K562 (cell line): ENCODE data around the gene ATP6V1A. TPM values are rescaled to one million over a fixed set of nuclear protein-coding genes. Genes with fewer than 3 reads are reported as not detected.

Experiments
- ATAC-seq: fragments of 200-7000 bp; cut with Tn5 transposase; 3 replicates; pipeline ENCODE4 v1.9.1; 2020; ENCODE audit warnings: moderate library complexity
- BruUV-seq: library from RNA; stranded (reverse); fragments of 400-500 nt; replicated peaks from 2 replicates; lab custom pipeline; 2021; lab: Mats Ljungman, UMichigan
- CTCF ChIA-PET: fragments of 300-600 bp; formaldehyde crosslinking; extraction: SDS; loops from one replicate; lab custom pipeline; 2021; ENCODE audit warnings: low intra/inter-chr PET ratio; lab: Yijun Ruan, JAX
- POLR2A ChIA-PET: fragments of 300-600, 350-650 bp; sonication (Branson Sonifier 250); formaldehyde crosslinking; extraction: SDS; loops from one replicate; lab custom pipeline; 2021; ENCODE audit warnings: antibody characterized with exemption, inconsistent platforms; lab: Yijun Ruan, JAX
- DNase-seq, 4 experiments: peaks; one replicate each; pipeline versions ENCODE4 v3.0.0 to v3.0.0-alpha.2; 2011 to 2018; ENCODE audit warnings: low spot score in 3 of 4, mixed read lengths in 3 of 4; ENCODE audit errors: extremely low read depth in 1 of 4
- FAIRE-seq: peaks from 2 replicates; lab custom pipeline; 2011; peaks lifted over from hg19 to GRCh38; lab: Jason Lieb, UNC
- H2AFZ ChIP-seq: 2 replicates; pipeline ENCODE4 v1.6.0; 2011; ENCODE audit warnings: low read depth, low read length, control low read depth, inconsistent platforms
- H3K27ac ChIP-seq: fragments of 200-600 bp; 3 replicates; pipeline ENCODE4 v1.8.0; 2011; ENCODE audit warnings: low read depth, mild to moderate bottlenecking, control low read depth, inconsistent platforms, low read length, moderate library complexity, mixed read lengths; ENCODE audit errors: extremely low read depth
- H3K27me3 ChIP-seq, 2 experiments: fragments of 300-600 bp in 1 of 2; 2 replicates in 1 of 2; 3 replicates in 1 of 2; pipeline versions ENCODE4 v1.6.0 to v1.8.0; 2011; ENCODE audit warnings: inconsistent platforms in 2 of 2, low read length in 2 of 2, mild to moderate bottlenecking in 1 of 2, mixed read lengths in 1 of 2, moderate library complexity in 1 of 2; ENCODE audit not compliant: control insufficient read depth in 2 of 2, insufficient read depth in 2 of 2
- H3K36me3 ChIP-seq: fragments of 300-600 bp; 3 replicates; pipeline ENCODE4 v1.8.0; 2011; ENCODE audit warnings: mild to moderate bottlenecking, low read length, inconsistent platforms; ENCODE audit not compliant: control insufficient read depth, insufficient read depth
- H3K4me1 ChIP-seq, 2 experiments: fragments of 200-600 bp in 1 of 2; replicated peaks in 1 of 2; 2 replicates in 1 of 2; 3 replicates in 1 of 2; pipeline versions ENCODE4 v1.5.1 to v1.8.0; 2011; ENCODE audit warnings: inconsistent platforms in 2 of 2, low read length in 2 of 2, mild to moderate bottlenecking in 1 of 2, mixed read lengths in 1 of 2, moderate library complexity in 1 of 2; ENCODE audit not compliant: control insufficient read depth in 2 of 2, insufficient read depth in 2 of 2
- H3K4me2 ChIP-seq: 2 replicates; pipeline ENCODE4 v1.6.1; 2011; ENCODE audit warnings: low read length, control low read depth, inconsistent platforms, mixed read lengths; ENCODE audit not compliant: insufficient read depth
- H3K4me3 ChIP-seq: fragments of 200-600 bp; sonication (generic), shearing (Covaris generic); 2 replicates; pipeline ENCODE4 v1.5.1; 2016; ENCODE audit warnings: control low read depth, inconsistent platforms
- H3K79me2 ChIP-seq: fragments of 200-600 bp; 3 replicates; pipeline ENCODE4 v1.8.0; 2011; ENCODE audit warnings: low read length, inconsistent platforms; ENCODE audit not compliant: control insufficient read depth, insufficient read depth
- H3K9ac ChIP-seq, 2 experiments: 2 replicates each; pipeline versions ENCODE4 v1.6.0 to v1.6.1; 2011; ENCODE audit warnings: low read depth in 2 of 2, low read length in 2 of 2, control low read depth in 1 of 2, inconsistent platforms in 1 of 2, mild to moderate bottlenecking in 1 of 2, mixed read lengths in 1 of 2; ENCODE audit not compliant: insufficient read depth in 1 of 2
- H3K9me1 ChIP-seq: one replicate; pipeline ENCODE4 v1.6.0; 2011; ENCODE audit warnings: inconsistent platforms, mild to moderate bottlenecking, low read length, moderate library complexity; ENCODE audit not compliant: control insufficient read depth, insufficient read depth
- H3K9me3 ChIP-seq: replicated peaks from 2 replicates; pipeline ENCODE4 v1.5.1; 2011; ENCODE audit warnings: low read depth, low read length, inconsistent platforms; ENCODE audit not compliant: control insufficient read depth, insufficient read depth
- H4K20me1 ChIP-seq: replicated peaks from 2 replicates; pipeline ENCODE4 v1.6.1; 2011; ENCODE audit warnings: low read length, inconsistent platforms, mixed read lengths; ENCODE audit not compliant: control insufficient read depth, insufficient read depth
- ATF2 ChIP-seq: sonication (generic); formaldehyde crosslinking; IDR thresholded peaks from 2 replicates; pipeline ENCODE4 v1.8.1; 2022; ENCODE audit warnings: missing genetic modification reagents
- FOSL1 ChIP-seq: fragments of 200-800 bp; sonication (Bioruptor generic); conservative IDR thresholded peaks from 2 replicates; pipeline ENCODE4 v1.6.1; 2016; ENCODE audit warnings: missing genetic modification characterization, missing compliant biosample characterization
- L3MBTL2 ChIP-seq: fragments of 450-650 bp; IDR thresholded peaks from 2 replicates; pipeline ENCODE4 v1.6.1; 2016; ENCODE audit warnings: mild to moderate bottlenecking, moderate library complexity
- NFATC3 ChIP-seq: fragments of 450-650 bp; IDR thresholded peaks from 2 replicates; pipeline ENCODE4 v1.6.1; 2017; ENCODE audit warnings: mild to moderate bottlenecking
- NFE2 ChIP-seq: IDR thresholded peaks from 2 replicates; pipeline ENCODE4 v1.6.1; 2014; ENCODE audit warnings: antibody characterized with exemption, low read depth
- POLR2AphosphoS2 ChIP-seq: IDR thresholded peaks from 2 replicates; pipeline ENCODE4 v1.6.1; 2012; ENCODE audit warnings: low read length, improper control_type of control experiment
- ZNF639 ChIP-seq, 2 experiments: fragments of 200-800 bp in 1 of 2; sonication (Bioruptor generic) in 1 of 2; sonication (generic) in 1 of 2; formaldehyde crosslinking in 1 of 2; IDR thresholded peaks in 1 of 2; conservative IDR thresholded peaks in 1 of 2; 2 replicates each; pipeline versions ENCODE4 v1.5.0 to v1.6.1; 2016 to 2020; ENCODE audit warnings: missing compliant biosample characterization in 1 of 2, missing genetic modification characterization in 1 of 2, missing genetic modification reagents in 1 of 2
- WGBS: fragments of 100-300 bp; shearing (Covaris generic); methylation state at CpG from one replicate; pipeline ENCODE4 v1.1.6; 2016; ENCODE audit warnings: low coverage, mixed read lengths; ENCODE audit not compliant: insufficient coverage; ENCODE audit errors: missing lambda C conversion rate; 5-methylcytosine and 5-hydroxymethylcytosine counted together
- in situ Hi-C: fragments of 300-500 bp; cut with MboI; formaldehyde crosslinking; loops from 4 replicates; pipeline ENCODE4 v1.15.0; 2018; ENCODE audit warnings: inconsistent platforms, mixed read lengths
- intact Hi-C: fragments of 100-400 bp; cut with micrococcal nuclease; formaldehyde crosslinking; loops from 2 replicates; pipeline ENCODE4 v1.14.2; 2022
- polyA plus RNA-seq, 8 experiments: library from polyadenylated mRNA; depleted of rRNA in 4 of 8; stranded (reverse) in 5 of 8; unstranded in 3 of 8; fragments of >200 nt; fragmentation: Nextera tagmentation in 2 of 8; fragmentation: Illumina TruSeq in 1 of 8; extraction: Ambion mirVana in 2 of 8; extraction: Trizol in 1 of 8; gene quantifications; 2 replicates each; pipeline versions ENCODE4 v1.2.1 to v1.2.3, GENCODE V29; 2011 to 2014; ENCODE audit warnings: inconsistent platforms in 1 of 8, missing spikeins in 1 of 8
- total RNA-seq, 7 experiments: library from RNA; depleted of rRNA in 6 of 7; stranded (reverse); fragments of >200 nt in 6 of 7; fragmentation: Illumina TruSeq in 2 of 7; extraction: Trizol in 2 of 7; gene quantifications; 2 replicates each; pipeline versions ENCODE4 v1.2.1 to v1.2.3, GENCODE V29; 2011 to 2021; ENCODE audit warnings: low replicate concordance in 1 of 7
- TF ChIP-seq, protein P1 (sequence below): fragments of 250-450 bp; sonication (Bioruptor Pico); IDR thresholded peaks from 2 replicates; pipeline ENCODE4 v1.8.0; 2021; ENCODE audit warnings: moderate library complexity, mild to moderate bottlenecking, inconsistent platforms

ATP6V1A gene
- total and polyA plus RNA-seq, 9 of the 15 experiments (the other 6 are each of a cell fraction or from before 2014, with no cell fraction given) = 23.6 to 57.1 (median 39.9) TPM

GRCh38 chr3:113819866-113820265, 73.0 kb downstream of the ATP6V1A start:
- no peak for TF ChIP-seq L3MBTL2
- TF ChIP-seq ATF2 = no peak
- no peak for TF ChIP-seq FOSL1 (tag)
- TF ChIP-seq, protein P1, sequence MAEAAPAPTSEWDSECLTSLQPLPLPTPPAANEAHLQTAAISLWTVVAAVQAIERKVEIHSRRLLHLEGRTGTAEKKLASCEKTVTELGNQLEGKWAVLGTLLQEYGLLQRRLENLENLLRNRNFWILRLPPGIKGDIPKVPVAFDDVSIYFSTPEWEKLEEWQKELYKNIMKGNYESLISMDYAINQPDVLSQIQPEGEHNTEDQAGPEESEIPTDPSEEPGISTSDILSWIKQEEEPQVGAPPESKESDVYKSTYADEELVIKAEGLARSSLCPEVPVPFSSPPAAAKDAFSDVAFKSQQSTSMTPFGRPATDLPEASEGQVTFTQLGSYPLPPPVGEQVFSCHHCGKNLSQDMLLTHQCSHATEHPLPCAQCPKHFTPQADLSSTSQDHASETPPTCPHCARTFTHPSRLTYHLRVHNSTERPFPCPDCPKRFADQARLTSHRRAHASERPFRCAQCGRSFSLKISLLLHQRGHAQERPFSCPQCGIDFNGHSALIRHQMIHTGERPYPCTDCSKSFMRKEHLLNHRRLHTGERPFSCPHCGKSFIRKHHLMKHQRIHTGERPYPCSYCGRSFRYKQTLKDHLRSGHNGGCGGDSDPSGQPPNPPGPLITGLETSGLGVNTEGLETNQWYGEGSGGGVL = no peak
- TF ChIP-seq POLR2AphosphoS2 = no peak
- TF ChIP-seq NFATC3 = no peak
- no peak for TF ChIP-seq ZNF639 (CRISPR knock-in tag; conservative IDR thresholded peaks at IDR 0.05 in 1 of 2, IDR thresholded peaks at IDR 0.05 in 1 of 2)
- TF ChIP-seq NFE2 = no peak

More at GRCh38 chr3:113819866-113820265, 73.0 kb downstream of the ATP6V1A start:
- Histone ChIP-seq H3K9me3 (no peaks in the 10 kb centered on the region), H3K79me2 (no peaks in the 10 kb centered on the region), H3K4me3 (no peak overlapping the region), H3K9ac (no peak overlapping the region), H3K4me2 (no peak overlapping the region), H3K27me3 (no peaks in the 10 kb centered on the region), H3K27ac (no peak overlapping the region), H3K9me1 (no peaks in the 10 kb centered on the region), H4K20me1 (no peaks in the 10 kb centered on the region), H3K36me3 (no peaks in the 10 kb centered on the region), H3K4me1 (no peaks in the 10 kb centered on the region; a peak in 1 of 5 replicates), H2AFZ (no peak overlapping the region)
- ATAC-seq = no peak
- no peak for DNase-seq
- ChIA-PET POLR2A (no interaction called here), CTCF (no interaction called here)
- BruUV-seq = no TSS peak
- 0% methylated on average over 3 of the region's 3 CpGs for WGBS
- in situ Hi-C loops = no loop called here
- intact Hi-C loops = no loop called here
- no peak for FAIRE-seq
